CD14-positive monocyte (primary cell): ENCODE data around the gene GABBR2. TPM values are rescaled to one million over a fixed set of nuclear protein-coding genes. Genes with fewer than 3 reads are reported as not detected.

Experiments used
- DNase-seq, 3 donors: peaks; one replicate each; pipeline ENCODE4 v3.0.0-alpha.2; 2011 to 2022
- H2AFZ ChIP-seq: 2 replicates; pipeline ENCODE4 v1.6.0; 2012; ENCODE audit warnings: mild to moderate bottlenecking, low read depth, low read length, inconsistent platforms; ENCODE audit not compliant: insufficient read depth, poor library complexity, severe bottlenecking
- H3K27ac ChIP-seq, 2 donors: 1 replicate in 1 of 2; 2 replicates in 1 of 2; pipeline ENCODE4 v1.5.1; 2012 to 2013; ENCODE audit warnings: low read length in 2 of 2, control low read depth in 1 of 2, inconsistent platforms in 1 of 2, low read depth in 1 of 2, mild to moderate bottlenecking in 1 of 2
- H3K27me3 ChIP-seq, 2 donors: one replicate each; pipeline versions ENCODE4 v1.6.0 to v1.6.1; 2011 to 2013; ENCODE audit warnings: low read length in 2 of 2; ENCODE audit not compliant: control insufficient read depth in 2 of 2, insufficient read depth in 2 of 2
- H3K36me3 ChIP-seq, 2 donors: replicated peaks in 1 of 2; 1 replicate in 1 of 2; 2 replicates in 1 of 2; pipeline versions ENCODE4 v1.5.1 to v1.6.1; 2012 to 2013; ENCODE audit warnings: low read length in 2 of 2, control low read depth in 1 of 2, inconsistent platforms in 1 of 2, mild to moderate bottlenecking in 1 of 2; ENCODE audit not compliant: insufficient read depth in 2 of 2, control insufficient read depth in 1 of 2
- H3K4me1 ChIP-seq, 2 donors: 1 replicate in 1 of 2; 2 replicates in 1 of 2; pipeline versions ENCODE4 v1.5.1 to v1.6.1; 2012 to 2013; ENCODE audit warnings: low read length in 2 of 2, control low read depth in 1 of 2, inconsistent platforms in 1 of 2, mild to moderate bottlenecking in 1 of 2, moderate library complexity in 1 of 2; ENCODE audit not compliant: insufficient read depth in 2 of 2, control insufficient read depth in 1 of 2
- H3K4me2 ChIP-seq: replicated peaks from 2 replicates; pipeline ENCODE3; 2012; ENCODE audit warnings: low read length, moderate library complexity, mild to moderate bottlenecking; ENCODE audit not compliant: poor library complexity, severe bottlenecking; ENCODE audit errors: extremely low read depth
- H3K4me3 ChIP-seq, 3 experiments: fragments of 200-600 bp in 1 of 3; sonication (generic) in 1 of 3; replicated peaks in 1 of 3; 1 replicate in 2 of 3; 2 replicates in 1 of 3; pipeline ENCODE4 v1.5.1; 2011 to 2013; ENCODE audit warnings: low read length in 3 of 3, mild to moderate bottlenecking in 3 of 3, control low read depth in 2 of 3, low read depth in 2 of 3, inconsistent platforms in 1 of 3, moderate library complexity in 1 of 3
- H3K79me2 ChIP-seq: 2 replicates; pipeline ENCODE4 v1.6.0; 2012; ENCODE audit warnings: mild to moderate bottlenecking, control low read depth, inconsistent platforms, low read length, moderate library complexity; ENCODE audit not compliant: insufficient read depth
- H3K9ac ChIP-seq: 2 replicates; pipeline ENCODE4 v1.6.0; 2017; ENCODE audit warnings: low read length, mild to moderate bottlenecking; ENCODE audit not compliant: insufficient read depth, poor library complexity, severe bottlenecking
- H3K9me3 ChIP-seq, 2 donors: replicated peaks in 1 of 2; 1 replicate in 1 of 2; 2 replicates in 1 of 2; pipeline versions ENCODE4 v1.5.1 to v1.6.1; 2012 to 2013; ENCODE audit warnings: low read length in 2 of 2, control low read depth in 1 of 2; ENCODE audit not compliant: control insufficient read depth in 1 of 2, insufficient read depth in 1 of 2
- H4K20me1 ChIP-seq: 2 replicates; pipeline ENCODE4 v1.6.0; 2012; ENCODE audit warnings: mild to moderate bottlenecking, low read length, control low read depth, moderate library complexity; ENCODE audit not compliant: insufficient read depth
- H3K27ac Mint-ChIP-seq, 7 donors: one replicate each; pipeline ENCODE4 v1.8.0; 2020; ENCODE audit warnings: mild to moderate bottlenecking in 7 of 7, mixed read lengths in 7 of 7, moderate library complexity in 6 of 7, inconsistent platforms in 2 of 7
- H3K27me3 Mint-ChIP-seq, 3 donors: one replicate each; pipeline ENCODE4 v1.8.0; 2021 to 2022; ENCODE audit warnings: low read depth in 3 of 3, mild to moderate bottlenecking in 3 of 3, mixed read lengths in 3 of 3, moderate library complexity in 3 of 3, inconsistent platforms in 1 of 3
- H3K36me3 Mint-ChIP-seq, 2 donors: one replicate each; pipeline ENCODE4 v1.8.0; 2020; ENCODE audit warnings: mixed read lengths in 2 of 2, inconsistent platforms in 1 of 2, mild to moderate bottlenecking in 1 of 2
- H3K4me1 Mint-ChIP-seq: one replicate; pipeline ENCODE4 v1.8.0; 2020; ENCODE audit warnings: mild to moderate bottlenecking, mixed read lengths
- H3K4me3 Mint-ChIP-seq, 2 donors: one replicate each; pipeline ENCODE4 v1.8.0; 2020; ENCODE audit warnings: mild to moderate bottlenecking in 2 of 2, mixed read lengths in 2 of 2, moderate library complexity in 1 of 2
- H3K9me3 Mint-ChIP-seq, 7 donors: one replicate each; pipeline ENCODE4 v1.8.0; 2020 to 2022; ENCODE audit warnings: mixed read lengths in 7 of 7, mild to moderate bottlenecking in 6 of 7, moderate library complexity in 6 of 7, inconsistent platforms in 2 of 7
- CTCF ChIP-seq: fragments of 200-600 bp; IDR thresholded peaks from one replicate; pipeline ENCODE4 v1.8.0; 2022; ENCODE audit warnings: antibody characterized with exemption, mild to moderate bottlenecking
- WGBS: methylation state at CpG from one replicate; pipeline ENCODE4 v1.1.5; 2013; ENCODE audit warnings: missing lambda C conversion rate; ENCODE audit not compliant: insufficient coverage; 5-methylcytosine and 5-hydroxymethylcytosine counted together
- intact Hi-C, 2 donors: fragments of 100-400 bp; cut with micrococcal nuclease; formaldehyde crosslinking; loops; one replicate each; pipeline versions ENCODE4 v1.15.0 to v1.15.1; 2023
- polyA plus RNA-seq, 3 donors: library from polyadenylated mRNA; depleted of rRNA in 1 of 3; unstranded in 2 of 3; stranded (reverse) in 1 of 3; fragments of 300-500 nt in 2 of 3; fragments of >200 nt in 1 of 3; fragmentation: Illumina TruSeq in 2 of 3; gene quantifications; 1 replicate in 2 of 3; 2 replicates in 1 of 3; pipeline ENCODE4 v1.2.3, GENCODE V29; 2012 to 2021

GABBR2 gene
- polyA plus RNA-seq, 3 donors, result not detected

GRCh38 chr9:98363644-98364043 lies 345.1 kb downstream of the GABBR2 start:
- no peak overlapping the region for H3K27ac Mint-ChIP-seq
- Histone ChIP-seq H3K27ac (no peak overlapping the region), H3K4me3 (no peak overlapping the region), H3K79me2 (no peaks in the 10 kb centered on the region), H3K9ac (no peak overlapping the region), H4K20me1 (no peaks in the 10 kb centered on the region), H3K4me2 (no peak overlapping the region), H3K36me3 (no peaks in the 10 kb centered on the region), H2AFZ (no peak overlapping the region), H3K9me3 (peaks cover 12 to 19% of the 10 kb centered on the region in 2 donors), H3K27me3 (no peaks in the 10 kb centered on the region), H3K4me1 (no peaks in the 10 kb centered on the region)
- 75% methylated on average over 2 of the region's 6 CpGs for WGBS
- intact Hi-C loops, result no loop called here
- no peak overlapping the region for H3K4me3 Mint-ChIP-seq
- peaks cover 8 to 10% (median 8%) of the 10 kb centered on the region in 3 donors for H3K27me3 Mint-ChIP-seq
- H3K36me3 Mint-ChIP-seq, result no peaks in the 10 kb centered on the region
- no peaks in the 10 kb centered on the region for H3K4me1 Mint-ChIP-seq
- DNase-seq, result no peak
- TF ChIP-seq CTCF, result no peak
- peaks cover 8 to 22% (median 18%) of the 10 kb centered on the region in 7 donors for H3K9me3 Mint-ChIP-seq

GRCh38 chr9:98362624-98363252 lies 346.0 kb downstream of the GABBR2 start:
- intact Hi-C loops, result no loop called here
- no peak for DNase-seq
- TF ChIP-seq CTCF, result no peak

More at GRCh38 chr9:98362624-98363252, 346.0 kb downstream of the GABBR2 start:
- no peak overlapping the region for H3K27ac Mint-ChIP-seq
- H3K27me3 ChIP-seq, result no peaks in the 10 kb centered on the region
- H3K4me2 ChIP-seq, result no peak overlapping the region
- no peaks in the 10 kb centered on the region for H3K36me3 Mint-ChIP-seq
- H3K79me2 ChIP-seq, result no peaks in the 10 kb centered on the region
- no peaks in the 10 kb centered on the region for H3K4me1 Mint-ChIP-seq
- no peaks in the 10 kb centered on the region for H4K20me1 ChIP-seq
- no peak overlapping the region for H2AFZ ChIP-seq
- no peaks in the 10 kb centered on the region for H3K4me1 ChIP-seq
- H3K27ac ChIP-seq, result no peak overlapping the region
- peaks cover 12 to 19% of the 10 kb centered on the region in 2 donors for H3K9me3 ChIP-seq
- peaks cover 8 to 10% (median 8%) of the 10 kb centered on the region in 3 donors for H3K27me3 Mint-ChIP-seq
- peaks cover 8 to 22% (median 18%) of the 10 kb centered on the region in 7 donors for H3K9me3 Mint-ChIP-seq
- no peak overlapping the region for H3K4me3 ChIP-seq
- H3K4me3 Mint-ChIP-seq, result no peak overlapping the region
- 93% methylated on average over 4 of the region's 11 CpGs for WGBS
- no peaks in the 10 kb centered on the region for H3K36me3 ChIP-seq
- H3K9ac ChIP-seq, result no peak overlapping the region
